ENCODE measurements around the gene POMC.

POMC gene

GRCh38 chr2:25168256-25169072 is at the start of gene POMC:
POMC (minus strand) TSS chr2:25168580; CDS start chr2:25164772, 3,808 bp downstream.
- Histone ChIP-seq H3K4me3 (ENCODE audit: low read depth, low read length, poor library complexity, severe bottlenecking) (no peak within 1 kb of the TSS), H3K9me2 (ENCODE audit: low read depth, low read length) (no peaks in the 10 kb centered on the region), H3K9me3 (ENCODE audit: low read length) (no peaks in the 10 kb centered on the region), H3K79me2 (ENCODE audit: insufficient read depth, low read length) (no peaks in the 10 kb centered on the region), H3F3A (ENCODE audit: insufficient read depth, low read length) (no peaks in the 10 kb centered on the region), H2AFZ (ENCODE audit: low read length) (no peak within 1 kb of the TSS), H3K4me1 (ENCODE audit: insufficient read depth, low read length, severe bottlenecking) (no peaks in the 10 kb centered on the region), H3K9ac (ENCODE audit: low read length) (no peak within 1 kb of the TSS), H3K4me2 (ENCODE audit: low read length) (no peak within 1 kb of the TSS), H3K27ac (ENCODE audit: low read depth, low read length, poor library complexity, severe bottlenecking) (no peak within 1 kb of the TSS), H3K27me3 (ENCODE audit: insufficient read depth, low read length) (no peaks in the 10 kb centered on the region), H4K20me1 (ENCODE audit: insufficient read depth, low read length) (no peaks in the 10 kb centered on the region), H3K36me3 (ENCODE audit: insufficient read depth, low read length) (no peaks in the 10 kb centered on the region)
- no peak for TF ChIP-seq CTCF (IDR thresholded peaks at IDR 0.05; ENCODE audit: low read length)
- no peak for TF ChIP-seq EZH2 (IDR thresholded peaks at IDR 0.05; ENCODE audit: borderline replicate concordance, low read length)

- Histone ChIP-seq H3K9me3 (ENCODE audit: low read length) (no peaks in the 10 kb centered on the region), H3F3A (ENCODE audit: insufficient read depth, low read length) (no peaks in the 10 kb centered on the region), H3K27me3 (ENCODE audit: insufficient read depth, low read length) (peaks cover 5% of the 10 kb centered on the region; the same call in 1 of the 2 replicates), H3K79me2 (ENCODE audit: insufficient read depth, low read length) (no peaks in the 10 kb centered on the region), H3K9me2 (ENCODE audit: low read depth, low read length) (no peaks in the 10 kb centered on the region), H3K27ac (ENCODE audit: low read depth, low read length, poor library complexity, severe bottlenecking) (no peak overlapping the region), H3K4me3 (ENCODE audit: low read depth, low read length, poor library complexity, severe bottlenecking) (no peak overlapping the region), H3K4me2 (ENCODE audit: low read length) (no peak overlapping the region), H3K36me3 (ENCODE audit: insufficient read depth, low read length) (no peaks in the 10 kb centered on the region), H4K20me1 (ENCODE audit: insufficient read depth, low read length) (no peaks in the 10 kb centered on the region), H3K9ac (ENCODE audit: low read length) (no peak overlapping the region), H3K4me1 (ENCODE audit: insufficient read depth, low read length, severe bottlenecking) (no peaks in the 10 kb centered on the region), H2AFZ (ENCODE audit: low read length) (no peak overlapping the region)
- TF ChIP-seq CTCF (IDR thresholded peaks at IDR 0.05; ENCODE audit: low read length), result no peak
- TF ChIP-seq EZH2 (IDR thresholded peaks at IDR 0.05; ENCODE audit: borderline replicate concordance, low read length), result no peak
Measured at GRCh38 chr2:25218100-25218499, 49.7 kb upstream of the POMC start.

- no peaks in the 10 kb centered on the region for H3K9me3 ChIP-seq (ENCODE audit: low read length)
- no peak overlapping the region for H3K27ac ChIP-seq (ENCODE audit: low read depth, low read length, poor library complexity, severe bottlenecking)
- no peaks in the 10 kb centered on the region for H3K36me3 ChIP-seq (ENCODE audit: insufficient read depth, low read length)
- H3K4me2 ChIP-seq (ENCODE audit: low read length), result peak overlapping the region; percentile 31; the same call in 1 of the 2 replicates
- no peak overlapping the region for H3K9ac ChIP-seq (ENCODE audit: low read length)
- H3K4me3 ChIP-seq (ENCODE audit: low read depth, low read length, poor library complexity, severe bottlenecking), result peak overlapping the region; percentile 25
- no peaks in the 10 kb centered on the region for H4K20me1 ChIP-seq (ENCODE audit: insufficient read depth, low read length)
- H3K9me2 ChIP-seq (ENCODE audit: low read depth, low read length), result no peaks in the 10 kb centered on the region
- no peaks in the 10 kb centered on the region for H3K79me2 ChIP-seq (ENCODE audit: insufficient read depth, low read length)
- H3K4me1 ChIP-seq (ENCODE audit: insufficient read depth, low read length, severe bottlenecking), result no peaks in the 10 kb centered on the region
- no peaks in the 10 kb centered on the region for H3F3A ChIP-seq (ENCODE audit: insufficient read depth, low read length)
- no peak overlapping the region for H2AFZ ChIP-seq (ENCODE audit: low read length)
- H3K27me3 ChIP-seq (ENCODE audit: insufficient read depth, low read length), result peaks cover 5% of the 10 kb centered on the region; the same call in 1 of the 2 replicates
- TF ChIP-seq CTCF (IDR thresholded peaks at IDR 0.05; ENCODE audit: low read length) (no peak), EZH2 (IDR thresholded peaks at IDR 0.05; ENCODE audit: borderline replicate concordance, low read length) (no peak)
Measured at GRCh38 chr2:25215948-25216679, 47.7 kb upstream of the POMC start.

Data from OCI-LY1 (cell line).